A549 (cell line): ENCODE measurements around the gene KRT27. TPM values are rescaled to one million over a fixed set of nuclear protein-coding genes. Genes with fewer than 3 reads are reported as not detected.

Experiments used
- ATAC-seq, 2 experiments: fragments of 200-7000 bp in 1 of 2; fragments of >200 bp in 1 of 2; cut with Nextera tagmentation in 1 of 2; cut with Tn5 transposase in 1 of 2; 3 replicates each; pipeline versions ENCODE4 v1.8.0 to v1.9.1; 2018 to 2020; ENCODE audit warnings: mild to moderate bottlenecking in 1 of 2, moderate library complexity in 1 of 2
- CTCF ChIA-PET: fragments of 300-600 bp; sonication (Branson Sonifier 250); formaldehyde crosslinking; extraction: SDS; loops from one replicate; lab custom pipeline; 2021; ENCODE audit warnings: antibody characterized with exemption, inconsistent platforms; lab: Yijun Ruan, JAX
- POLR2A ChIA-PET: fragments of 350-600 bp; formaldehyde crosslinking; extraction: SDS; loops from one replicate; lab custom pipeline; 2021; ENCODE audit warnings: antibody characterized with exemption, inconsistent platforms; lab: Yijun Ruan, JAX
- DNase-seq, 2 experiments: peaks; one replicate each; pipeline versions ENCODE4 v3.0.0 to v3.0.0-alpha.2; 2011 to 2016; ENCODE audit warnings: low read depth in 1 of 2, low spot score in 1 of 2
- FAIRE-seq: peaks from 2 replicates; lab custom pipeline; 2011; peaks lifted over from hg19 to GRCh38; lab: Jason Lieb, UNC
- H3K27ac ChIP-seq, 2 experiments: fragments of >200 bp; sonication (Bioruptor Twin); formaldehyde crosslinking; 3 replicates each; pipeline ENCODE4 v1.5.1; 2016 to 2017
- H3K4me1 ChIP-seq: fragments of >200 bp; sonication (Bioruptor Twin); formaldehyde crosslinking; 3 replicates; pipeline ENCODE4 v1.6.1; 2016
- H3K4me2 ChIP-seq: fragments of >200 bp; sonication (Bioruptor Twin); formaldehyde crosslinking; 3 replicates; pipeline ENCODE4 v1.6.1; 2016
- H3K4me3 ChIP-seq: fragments of >200 bp; sonication (Bioruptor Twin); formaldehyde crosslinking; 3 replicates; pipeline ENCODE4 v1.5.1; 2016
- H3K9me3 ChIP-seq: fragments of >200 bp; sonication (Bioruptor Twin); formaldehyde crosslinking; 3 replicates; pipeline ENCODE4 v1.6.1; 2016
- BCL3 ChIP-seq: fragments of >200 bp; sonication (Bioruptor Twin); formaldehyde crosslinking; IDR thresholded peaks from 3 replicates; pipeline ENCODE4 v1.6.1; 2016
- HES2 ChIP-seq: fragments of >200 bp; sonication (Bioruptor Twin); formaldehyde crosslinking; IDR thresholded peaks from 2 replicates; pipeline ENCODE4 v1.6.1; 2016
- KDM5A ChIP-seq: fragments of 200-600 bp; sonication (generic); IDR thresholded peaks from 2 replicates; pipeline ENCODE4 v1.6.1; 2016; ENCODE audit warnings: antibody characterized with exemption, mild to moderate bottlenecking
- MAZ ChIP-seq: fragments of 150-350 bp; IDR thresholded peaks from 2 replicates; pipeline ENCODE4 v1.6.1; 2014; ENCODE audit warnings: antibody characterized with exemption, low read depth, low read length, borderline replicate concordance
- PBX3 ChIP-seq: IDR thresholded peaks from 2 replicates; pipeline ENCODE4 v1.6.1; 2012
- POLR2AphosphoS2 ChIP-seq: conservative IDR thresholded peaks from 2 replicates; pipeline ENCODE4 v1.6.1; 2012; ENCODE audit warnings: low read length, improper control_type of control experiment, inconsistent platforms
- SREBF2 ChIP-seq: fragments of 450-650 bp; IDR thresholded peaks from 2 replicates; pipeline ENCODE4 v1.6.1; 2014; ENCODE audit warnings: mild to moderate bottlenecking, moderate library complexity
- ZC3H11A ChIP-seq: fragments of 450-650 bp; IDR thresholded peaks from 2 replicates; pipeline ENCODE4 v1.6.1; 2014; ENCODE audit warnings: antibody characterized with exemption, mild to moderate bottlenecking
- WGBS: methylation state at CpG from one replicate; pipeline ENCODE4 v1.1.6; 2017; ENCODE audit errors: missing lambda C conversion rate; 5-methylcytosine and 5-hydroxymethylcytosine counted together
- polyA plus RNA-seq, 4 experiments: library from polyadenylated mRNA; depleted of rRNA in 3 of 4; stranded (reverse); fragments of >200 nt; fragmentation: RNase III in 1 of 4; extraction: RNeasy Plus Mini Kit Qiagen cat#74134 plus additional on column Dnase treatment in 1 of 4; gene quantifications; 2 replicates in 3 of 4; 3 replicates in 1 of 4; pipeline ENCODE4 v1.2.3, GENCODE V29; 2011 to 2017
- TF ChIP-seq, protein P1 (sequence below): fragments of 200-600 bp; sonication (generic); IDR thresholded peaks from 2 replicates; pipeline ENCODE4 v1.6.1; 2016; ENCODE audit warnings: antibody characterized with exemption, mild to moderate bottlenecking, moderate library complexity
- TF ChIP-seq, protein P2 (sequence below): fragments of 250-450 bp; sonication (Bioruptor Pico); IDR thresholded peaks from 2 replicates; pipeline ENCODE4 v1.5.0; 2020; ENCODE audit warnings: low read depth, mild to moderate bottlenecking, moderate library complexity
- TF ChIP-seq, protein P3 (sequence below): fragments of >200 bp; sonication (Bioruptor Twin); formaldehyde crosslinking; IDR thresholded peaks from 3 replicates; pipeline ENCODE4 v1.5.1; 2016

The KRT27 gene
- polyA plus RNA-seq, 2 of the 4 experiments (the other 2 are of a cell fraction): not detected

DNA sequence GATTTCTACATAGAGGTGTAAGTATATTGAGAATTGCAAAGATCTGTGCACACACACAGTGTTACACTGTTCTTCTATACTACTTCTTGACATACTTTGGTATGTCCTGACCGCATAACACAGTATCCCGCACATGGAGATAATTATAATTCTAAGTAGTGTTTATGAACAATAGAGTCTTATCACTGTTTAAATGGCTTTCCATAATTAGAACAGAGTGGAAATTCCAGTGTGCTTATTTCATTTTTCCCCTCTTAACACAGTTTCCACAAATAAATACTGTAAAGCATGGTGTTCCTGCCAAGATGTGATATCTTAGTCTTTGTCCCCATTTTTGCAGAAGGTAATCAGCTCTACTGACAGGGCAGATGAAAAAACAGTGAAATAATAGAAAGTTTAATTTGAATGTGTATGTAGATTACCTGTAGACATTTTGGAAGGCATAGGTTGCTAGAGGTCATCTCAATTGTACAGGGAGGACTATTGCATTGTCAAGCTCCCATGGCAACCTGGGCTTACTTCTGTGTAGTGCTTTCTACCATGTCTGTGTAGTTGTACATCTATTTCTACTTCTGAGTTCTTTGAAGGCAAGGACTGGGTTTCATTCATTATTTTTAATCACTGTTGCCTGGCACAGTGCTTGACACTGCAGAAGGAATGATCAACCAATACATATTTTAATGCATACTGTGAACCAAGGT is 27.5 kb upstream of the KRT27 start:
- POLR2A ChIA-PET: interaction anchor here (1.2 kb wide), 1 partner anchor 9 kb away, joined by 8 read pairs; no protein-coding TSS in a partner anchor

DNA sequence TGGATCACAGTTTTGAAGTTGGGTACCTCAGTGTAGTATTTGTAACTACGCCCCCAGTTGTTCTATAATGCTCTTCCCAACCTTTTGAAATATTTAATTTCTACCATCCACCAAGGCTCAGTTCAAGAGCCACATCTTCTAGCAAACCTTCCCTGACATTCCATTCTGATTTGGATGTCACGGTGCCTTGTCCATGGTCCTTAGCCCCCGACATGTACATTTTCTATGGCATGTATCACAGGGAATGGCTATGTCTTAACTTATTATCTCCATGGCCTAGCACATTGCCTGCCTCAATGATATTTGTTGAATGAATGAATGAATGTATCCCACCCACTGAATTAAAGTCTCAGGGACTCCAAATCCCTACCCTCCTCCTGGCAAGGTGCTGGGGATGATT is 23.8 kb upstream of the KRT27 start:
- H3K4me1 ChIP-seq: peaks cover 24% of the 10 kb centered on the region
- H3K27ac ChIP-seq: no peak overlapping the region
- TF ChIP-seq, protein P1, sequence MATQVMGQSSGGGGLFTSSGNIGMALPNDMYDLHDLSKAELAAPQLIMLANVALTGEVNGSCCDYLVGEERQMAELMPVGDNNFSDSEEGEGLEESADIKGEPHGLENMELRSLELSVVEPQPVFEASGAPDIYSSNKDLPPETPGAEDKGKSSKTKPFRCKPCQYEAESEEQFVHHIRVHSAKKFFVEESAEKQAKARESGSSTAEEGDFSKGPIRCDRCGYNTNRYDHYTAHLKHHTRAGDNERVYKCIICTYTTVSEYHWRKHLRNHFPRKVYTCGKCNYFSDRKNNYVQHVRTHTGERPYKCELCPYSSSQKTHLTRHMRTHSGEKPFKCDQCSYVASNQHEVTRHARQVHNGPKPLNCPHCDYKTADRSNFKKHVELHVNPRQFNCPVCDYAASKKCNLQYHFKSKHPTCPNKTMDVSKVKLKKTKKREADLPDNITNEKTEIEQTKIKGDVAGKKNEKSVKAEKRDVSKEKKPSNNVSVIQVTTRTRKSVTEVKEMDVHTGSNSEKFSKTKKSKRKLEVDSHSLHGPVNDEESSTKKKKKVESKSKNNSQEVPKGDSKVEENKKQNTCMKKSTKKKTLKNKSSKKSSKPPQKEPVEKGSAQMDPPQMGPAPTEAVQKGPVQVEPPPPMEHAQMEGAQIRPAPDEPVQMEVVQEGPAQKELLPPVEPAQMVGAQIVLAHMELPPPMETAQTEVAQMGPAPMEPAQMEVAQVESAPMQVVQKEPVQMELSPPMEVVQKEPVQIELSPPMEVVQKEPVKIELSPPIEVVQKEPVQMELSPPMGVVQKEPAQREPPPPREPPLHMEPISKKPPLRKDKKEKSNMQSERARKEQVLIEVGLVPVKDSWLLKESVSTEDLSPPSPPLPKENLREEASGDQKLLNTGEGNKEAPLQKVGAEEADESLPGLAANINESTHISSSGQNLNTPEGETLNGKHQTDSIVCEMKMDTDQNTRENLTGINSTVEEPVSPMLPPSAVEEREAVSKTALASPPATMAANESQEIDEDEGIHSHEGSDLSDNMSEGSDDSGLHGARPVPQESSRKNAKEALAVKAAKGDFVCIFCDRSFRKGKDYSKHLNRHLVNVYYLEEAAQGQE: peak; percentile 74
- TF ChIP-seq KDM5A: no peak
- DNase-seq (no peak), FAIRE-seq (peak; percentile 49), ATAC-seq (no peak)
- no peak overlapping the region for H3K4me2 ChIP-seq
- no peaks in the 10 kb centered on the region; the same call in 2 of the 3 replicates for H3K9me3 ChIP-seq
- POLR2A ChIA-PET: interaction anchor here (2.1 kb wide), 1 partner anchor 13 kb away, joined by 6 read pairs; no protein-coding TSS in a partner anchor
- no peak overlapping the region for H3K4me3 ChIP-seq
- CTCF ChIA-PET: interaction anchor here (0.7 to 10.8 kb wide), 13 partner anchors 8 to 859 kb away, joined by 3 to 282 read pairs (median 5); no protein-coding TSS in a partner anchor
- 97% methylated on average over 3 of the region's 3 CpGs for WGBS

More for the DNA sequence above, 27.5 kb upstream of the KRT27 start:
- peaks cover 23% of the 10 kb centered on the region for H3K4me1 ChIP-seq
- no peak for DNase-seq
- no peaks in the 10 kb centered on the region; the same call in 2 of the 3 replicates for H3K9me3 ChIP-seq
- peak overlapping the region; percentile 0 to 23; a peak in 3 of 6 replicates for H3K27ac ChIP-seq
- TF ChIP-seq POLR2AphosphoS2 (no peak), BCL3 (no peak), SREBF2 (no peak), MAZ (no peak), HES2 (no peak), ZC3H11A (no peak), PBX3 (no peak)
- TF ChIP-seq, protein P2, sequence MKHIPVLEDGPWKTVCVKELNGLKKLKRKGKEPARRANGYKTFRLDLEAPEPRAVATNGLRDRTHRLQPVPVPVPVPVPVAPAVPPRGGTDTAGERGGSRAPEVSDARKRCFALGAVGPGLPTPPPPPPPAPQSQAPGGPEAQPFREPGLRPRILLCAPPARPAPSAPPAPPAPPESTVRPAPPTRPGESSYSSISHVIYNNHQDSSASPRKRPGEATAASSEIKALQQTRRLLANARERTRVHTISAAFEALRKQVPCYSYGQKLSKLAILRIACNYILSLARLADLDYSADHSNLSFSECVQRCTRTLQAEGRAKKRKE (CRISPR knock-in tag): no peak
- TF ChIP-seq, protein P3, sequence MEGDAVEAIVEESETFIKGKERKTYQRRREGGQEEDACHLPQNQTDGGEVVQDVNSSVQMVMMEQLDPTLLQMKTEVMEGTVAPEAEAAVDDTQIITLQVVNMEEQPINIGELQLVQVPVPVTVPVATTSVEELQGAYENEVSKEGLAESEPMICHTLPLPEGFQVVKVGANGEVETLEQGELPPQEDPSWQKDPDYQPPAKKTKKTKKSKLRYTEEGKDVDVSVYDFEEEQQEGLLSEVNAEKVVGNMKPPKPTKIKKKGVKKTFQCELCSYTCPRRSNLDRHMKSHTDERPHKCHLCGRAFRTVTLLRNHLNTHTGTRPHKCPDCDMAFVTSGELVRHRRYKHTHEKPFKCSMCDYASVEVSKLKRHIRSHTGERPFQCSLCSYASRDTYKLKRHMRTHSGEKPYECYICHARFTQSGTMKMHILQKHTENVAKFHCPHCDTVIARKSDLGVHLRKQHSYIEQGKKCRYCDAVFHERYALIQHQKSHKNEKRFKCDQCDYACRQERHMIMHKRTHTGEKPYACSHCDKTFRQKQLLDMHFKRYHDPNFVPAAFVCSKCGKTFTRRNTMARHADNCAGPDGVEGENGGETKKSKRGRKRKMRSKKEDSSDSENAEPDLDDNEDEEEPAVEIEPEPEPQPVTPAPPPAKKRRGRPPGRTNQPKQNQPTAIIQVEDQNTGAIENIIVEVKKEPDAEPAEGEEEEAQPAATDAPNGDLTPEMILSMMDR: no peak
- TF ChIP-seq, all 56 proteins: peak for 0
- WGBS: 96% methylated on average over 2 of the region's 2 CpGs
- Histone ChIP-seq H3K4me3 (no peak overlapping the region), H3K4me2 (peak overlapping the region; percentile 70)
- FAIRE-seq (peak; percentile 36), ATAC-seq (peak in 1 of 2 experiments; percentile 42; a peak in 3 of 6 replicates)
- CTCF ChIA-PET: interaction anchor here (0.7 to 10.8 kb wide), 10 partner anchors 14 to 855 kb away, joined by 3 to 282 read pairs (median 4); no protein-coding TSS in a partner anchor
